ENCODE data around the gene IL11. TPM values are rescaled to one million over a fixed set of nuclear protein-coding genes. Genes with fewer than 3 reads are reported as not detected.

Gene IL11
- total RNA-seq, 1 experiment from 2014 or later, result 1.8 TPM

DNA sequence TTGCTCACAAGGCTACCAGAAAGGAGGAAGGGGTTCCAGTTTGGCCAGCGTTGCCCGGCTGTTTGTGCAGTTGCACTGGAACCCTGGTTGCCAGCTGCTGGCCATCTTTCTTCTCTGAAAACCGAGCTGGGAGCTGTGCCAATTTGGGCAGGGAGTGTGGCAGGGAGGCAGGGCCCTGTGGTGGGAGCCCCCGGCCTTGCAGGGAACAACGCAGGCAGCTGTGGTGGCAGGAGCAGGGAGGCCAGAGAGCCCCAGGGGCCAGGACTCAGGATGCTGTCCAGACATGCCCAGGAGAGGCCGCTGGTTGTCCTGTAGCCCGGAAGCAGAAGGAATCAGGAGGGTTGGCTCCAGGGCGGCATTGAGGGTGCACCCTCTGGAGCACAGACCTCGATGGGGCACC is 25.8 kb downstream of the IL11 start (continued):
- TF ChIP-seq NR3C1 (CRISPR knock-in tag; conservative IDR thresholded peaks at IDR 0.05; ENCODE audit: low read depth) (no peak), ZNF317 (CRISPR knock-in tag; IDR thresholded peaks at IDR 0.05; ENCODE audit: borderline replicate concordance, low read depth) (no peak), PRRX2 (CRISPR knock-in tag; IDR thresholded peaks at IDR 0.05) (no peak), NFE2L1 (CRISPR knock-in tag; IDR thresholded peaks at IDR 0.05) (no peak)

DNA sequence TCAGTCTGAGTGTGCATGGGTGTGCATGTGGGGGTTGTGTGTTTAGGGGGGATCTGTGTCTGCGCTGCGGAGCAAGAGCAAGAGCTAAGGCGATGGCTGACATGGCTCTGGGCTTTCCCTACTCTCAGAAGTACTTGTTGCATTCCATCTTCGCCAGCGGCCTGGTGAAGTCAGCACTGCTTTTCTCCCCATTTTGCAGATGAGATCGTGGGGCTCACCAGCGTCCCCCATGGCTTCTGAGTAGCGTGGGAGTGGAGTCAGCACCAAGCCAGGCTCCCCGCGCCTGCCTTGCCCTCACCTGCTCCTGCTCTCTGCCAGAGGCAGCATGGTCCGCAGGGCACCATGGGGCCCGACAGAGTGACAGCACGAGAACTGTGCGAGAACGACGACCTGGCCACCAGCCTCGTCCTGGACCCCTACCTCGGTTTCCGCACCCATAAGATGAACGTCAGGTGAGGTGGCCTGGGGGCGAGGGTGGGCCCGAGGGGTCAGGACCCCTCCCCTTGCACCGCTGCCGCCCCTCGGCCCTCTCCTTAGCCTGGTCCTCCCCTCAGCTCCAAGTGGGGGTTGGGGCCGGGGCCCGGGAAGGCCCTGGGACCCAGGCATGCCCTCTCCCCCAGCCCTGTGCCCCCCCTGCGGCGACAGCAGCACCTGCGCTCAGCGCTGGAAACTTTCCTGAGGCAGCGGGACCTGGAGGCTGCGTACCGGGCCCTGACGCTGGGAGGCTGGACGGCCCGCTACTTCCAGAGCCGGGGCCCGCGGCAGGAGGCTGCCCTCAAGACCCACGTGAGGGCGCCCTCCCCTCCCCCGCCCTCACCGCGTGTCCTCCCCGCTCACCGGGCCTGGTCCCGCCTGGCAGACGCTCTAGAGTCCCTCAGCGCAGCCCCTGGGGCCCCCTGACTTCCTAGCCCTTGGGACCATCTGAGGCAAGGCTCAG is 28.4 kb downstream of the IL11 start:
- H3K27ac Mint-ChIP-seq, result peak overlapping the region; percentile 90
- ATAC-seq (no peak), DNase-seq (ENCODE audit: low spot score) (no peak)
- H3K27me3 Mint-ChIP-seq (ENCODE audit: low read depth), result peaks cover 10% of the 10 kb centered on the region
- 0 out of 2 replicates have a peak, but pooled peaks have one; percentile 32 for TF ChIP-seq ZBTB43 (CRISPR knock-in tag; IDR thresholded peaks at IDR 0.05)
- TF ChIP-seq TP53 (CRISPR knock-in tag; IDR thresholded peaks at IDR 0.05), result no peak
- TF ChIP-seq NR1H2 (CRISPR knock-in tag; IDR thresholded peaks at IDR 0.05), result no peak
- TF ChIP-seq ARID4B (CRISPR knock-in tag; IDR thresholded peaks at IDR 0.05; ENCODE audit: borderline replicate concordance), result 0 out of 2 replicates have a peak, but pooled peaks have one; percentile 50
- TF ChIP-seq ZMAT4 (CRISPR knock-in tag; IDR thresholded peaks at IDR 0.05), result no peak
- TF ChIP-seq, protein P1, sequence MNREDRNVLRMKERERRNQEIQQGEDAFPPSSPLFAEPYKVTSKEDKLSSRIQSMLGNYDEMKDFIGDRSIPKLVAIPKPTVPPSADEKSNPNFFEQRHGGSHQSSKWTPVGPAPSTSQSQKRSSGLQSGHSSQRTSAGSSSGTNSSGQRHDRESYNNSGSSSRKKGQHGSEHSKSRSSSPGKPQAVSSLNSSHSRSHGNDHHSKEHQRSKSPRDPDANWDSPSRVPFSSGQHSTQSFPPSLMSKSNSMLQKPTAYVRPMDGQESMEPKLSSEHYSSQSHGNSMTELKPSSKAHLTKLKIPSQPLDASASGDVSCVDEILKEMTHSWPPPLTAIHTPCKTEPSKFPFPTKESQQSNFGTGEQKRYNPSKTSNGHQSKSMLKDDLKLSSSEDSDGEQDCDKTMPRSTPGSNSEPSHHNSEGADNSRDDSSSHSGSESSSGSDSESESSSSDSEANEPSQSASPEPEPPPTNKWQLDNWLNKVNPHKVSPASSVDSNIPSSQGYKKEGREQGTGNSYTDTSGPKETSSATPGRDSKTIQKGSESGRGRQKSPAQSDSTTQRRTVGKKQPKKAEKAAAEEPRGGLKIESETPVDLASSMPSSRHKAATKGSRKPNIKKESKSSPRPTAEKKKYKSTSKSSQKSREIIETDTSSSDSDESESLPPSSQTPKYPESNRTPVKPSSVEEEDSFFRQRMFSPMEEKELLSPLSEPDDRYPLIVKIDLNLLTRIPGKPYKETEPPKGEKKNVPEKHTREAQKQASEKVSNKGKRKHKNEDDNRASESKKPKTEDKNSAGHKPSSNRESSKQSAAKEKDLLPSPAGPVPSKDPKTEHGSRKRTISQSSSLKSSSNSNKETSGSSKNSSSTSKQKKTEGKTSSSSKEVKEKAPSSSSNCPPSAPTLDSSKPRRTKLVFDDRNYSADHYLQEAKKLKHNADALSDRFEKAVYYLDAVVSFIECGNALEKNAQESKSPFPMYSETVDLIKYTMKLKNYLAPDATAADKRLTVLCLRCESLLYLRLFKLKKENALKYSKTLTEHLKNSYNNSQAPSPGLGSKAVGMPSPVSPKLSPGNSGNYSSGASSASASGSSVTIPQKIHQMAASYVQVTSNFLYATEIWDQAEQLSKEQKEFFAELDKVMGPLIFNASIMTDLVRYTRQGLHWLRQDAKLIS (CRISPR knock-in tag; IDR thresholded peaks at IDR 0.05; ENCODE audit: borderline replicate concordance), result no peak
- TF ChIP-seq NFE2L1 (CRISPR knock-in tag; IDR thresholded peaks at IDR 0.05), result no peak
- TF ChIP-seq, protein P2, sequence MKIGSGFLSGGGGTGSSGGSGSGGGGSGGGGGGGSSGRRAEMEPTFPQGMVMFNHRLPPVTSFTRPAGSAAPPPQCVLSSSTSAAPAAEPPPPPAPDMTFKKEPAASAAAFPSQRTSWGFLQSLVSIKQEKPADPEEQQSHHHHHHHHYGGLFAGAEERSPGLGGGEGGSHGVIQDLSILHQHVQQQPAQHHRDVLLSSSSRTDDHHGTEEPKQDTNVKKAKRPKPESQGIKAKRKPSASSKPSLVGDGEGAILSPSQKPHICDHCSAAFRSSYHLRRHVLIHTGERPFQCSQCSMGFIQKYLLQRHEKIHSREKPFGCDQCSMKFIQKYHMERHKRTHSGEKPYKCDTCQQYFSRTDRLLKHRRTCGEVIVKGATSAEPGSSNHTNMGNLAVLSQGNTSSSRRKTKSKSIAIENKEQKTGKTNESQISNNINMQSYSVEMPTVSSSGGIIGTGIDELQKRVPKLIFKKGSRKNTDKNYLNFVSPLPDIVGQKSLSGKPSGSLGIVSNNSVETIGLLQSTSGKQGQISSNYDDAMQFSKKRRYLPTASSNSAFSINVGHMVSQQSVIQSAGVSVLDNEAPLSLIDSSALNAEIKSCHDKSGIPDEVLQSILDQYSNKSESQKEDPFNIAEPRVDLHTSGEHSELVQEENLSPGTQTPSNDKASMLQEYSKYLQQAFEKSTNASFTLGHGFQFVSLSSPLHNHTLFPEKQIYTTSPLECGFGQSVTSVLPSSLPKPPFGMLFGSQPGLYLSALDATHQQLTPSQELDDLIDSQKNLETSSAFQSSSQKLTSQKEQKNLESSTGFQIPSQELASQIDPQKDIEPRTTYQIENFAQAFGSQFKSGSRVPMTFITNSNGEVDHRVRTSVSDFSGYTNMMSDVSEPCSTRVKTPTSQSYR (CRISPR knock-in tag; IDR thresholded peaks at IDR 0.05), result 0 out of 2 replicates have a peak, but pooled peaks have one; percentile 20
- peaks cover 28% of the 10 kb centered on the region for H3K36me3 Mint-ChIP-seq
- POLR2A ChIA-PET, result interaction anchor here (1.0 to 1.8 kb wide), 4 partner anchors 7 to 41 kb away, joined by 4 to 6 read pairs (median 6); partner anchors contain the start of gene TMEM238
- no peaks in the 10 kb centered on the region for H3K9me3 Mint-ChIP-seq
- peak overlapping the region; percentile 57 for H3K4me3 Mint-ChIP-seq
- CTCF ChIA-PET, result interaction anchor here (0.5 to 2.2 kb wide), 9 partner anchors 15 to 311 kb away, joined by 3 to 10 read pairs (median 5); partner anchors contain the start of genes DNAAF3, IL11 and TMEM238
- H3K4me1 Mint-ChIP-seq, result peaks cover 23% of the 10 kb centered on the region

Data from WTC11 (cell line).